Measurements from ENCODE around the gene HDAC4. TPM values are rescaled to one million over a fixed set of nuclear protein-coding genes. Genes with fewer than 3 reads are reported as not detected.

The HDAC4 gene
- total RNA-seq, 1 donor from 2014 or later, result 30.7 TPM

GRCh38 chr2:239232195-239232578 lies 168.6 kb downstream of the HDAC4 start:
- no peak for ATAC-seq
- DNase-seq (ENCODE audit: missing footprints), result no peak
- intact Hi-C loops (cut with DNase I), result no loop called here

- no peak for ATAC-seq
- no peak for DNase-seq (ENCODE audit: missing footprints)
- intact Hi-C loops (cut with DNase I), result no loop called here
These were observed 169.3 kb downstream of the HDAC4 start for GRCh38 chr2:239231231-239232194.

GRCh38 chr2:239230318-239231052 lies 170.3 kb downstream of the HDAC4 start:
- no peak for ATAC-seq

GRCh38 chr2:239229545-239230279 lies 171.1 kb downstream of the HDAC4 start:
- DNase-seq (ENCODE audit: missing footprints) (no peak), ATAC-seq (no peak)
- intact Hi-C loops (cut with DNase I), result loop anchor here (5.0 kb wide), 2 partner anchors 78 to 168 kb away; no protein-coding TSS in a partner anchor

More at GRCh38 chr2:239230318-239231052, 170.3 kb downstream of the HDAC4 start:
- intact Hi-C loops (cut with DNase I), result no loop called here
- DNase-seq (ENCODE audit: missing footprints), result no peak

- DNase-seq (ENCODE audit: missing footprints), result no peak
- ATAC-seq, result no peak
- intact Hi-C loops (cut with DNase I), result loop anchor here (5.0 kb wide), 2 partner anchors 79 to 169 kb away; no protein-coding TSS in a partner anchor
These were observed 173.0 kb downstream of the HDAC4 start for GRCh38 chr2:239227661-239228371.

DNA sequence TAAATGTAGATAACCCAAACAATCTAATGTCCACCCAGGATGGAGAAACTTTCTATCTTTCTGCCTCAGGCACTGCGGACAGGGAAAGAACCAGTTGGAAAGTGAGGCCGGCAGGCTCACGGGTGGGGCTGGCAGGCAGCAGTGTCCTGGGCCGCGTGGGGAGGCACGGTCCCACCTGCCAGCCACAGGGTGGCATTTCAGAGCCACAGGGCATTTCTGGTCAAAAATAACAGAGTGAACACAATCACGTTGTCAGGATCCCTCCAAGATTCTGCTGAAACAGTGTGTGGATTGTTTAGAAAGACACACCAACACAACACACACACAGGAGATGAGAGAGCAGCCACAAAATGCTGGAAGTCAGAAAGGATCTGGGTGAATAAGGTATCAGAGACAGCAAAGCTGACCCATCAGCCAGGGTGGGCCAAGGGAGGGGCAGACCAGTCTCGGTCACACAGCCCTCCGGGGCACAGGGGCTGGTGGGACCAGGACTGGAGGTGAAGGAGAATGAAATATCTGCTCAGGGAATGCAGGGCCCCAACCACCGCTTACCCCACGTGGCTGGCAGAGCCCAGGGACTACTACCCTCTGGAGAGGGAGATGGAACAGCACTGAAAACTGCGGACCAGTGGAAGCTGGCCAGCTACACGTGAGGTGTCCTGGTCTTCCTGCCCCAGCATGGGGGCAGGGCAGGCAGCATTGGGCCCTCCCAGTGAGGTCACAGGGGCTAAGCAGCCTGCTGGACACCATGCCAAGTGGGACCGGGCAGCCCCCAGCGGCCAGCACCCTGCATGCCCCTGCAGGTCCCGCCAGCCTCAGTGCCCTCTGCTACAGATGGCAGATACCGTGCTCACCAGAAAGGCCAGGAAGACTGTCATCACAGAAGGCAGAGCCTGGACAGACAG lies 173.9 kb downstream of the HDAC4 start:
- peak; percentile 24 for ATAC-seq
- no peak for DNase-seq (ENCODE audit: missing footprints)
- intact Hi-C loops (cut with DNase I), result loop anchor here (5.0 kb wide), 2 partner anchors 80 to 170 kb away; no protein-coding TSS in a partner anchor

GRCh38 chr2:239225871-239226561 lies 174.8 kb downstream of the HDAC4 start:
- ATAC-seq (no peak), DNase-seq (ENCODE audit: missing footprints) (no peak)
- intact Hi-C loops (cut with DNase I), result loop anchor here (5.0 kb wide), 2 partner anchors 81 to 171 kb away; no protein-coding TSS in a partner anchor

DNA sequence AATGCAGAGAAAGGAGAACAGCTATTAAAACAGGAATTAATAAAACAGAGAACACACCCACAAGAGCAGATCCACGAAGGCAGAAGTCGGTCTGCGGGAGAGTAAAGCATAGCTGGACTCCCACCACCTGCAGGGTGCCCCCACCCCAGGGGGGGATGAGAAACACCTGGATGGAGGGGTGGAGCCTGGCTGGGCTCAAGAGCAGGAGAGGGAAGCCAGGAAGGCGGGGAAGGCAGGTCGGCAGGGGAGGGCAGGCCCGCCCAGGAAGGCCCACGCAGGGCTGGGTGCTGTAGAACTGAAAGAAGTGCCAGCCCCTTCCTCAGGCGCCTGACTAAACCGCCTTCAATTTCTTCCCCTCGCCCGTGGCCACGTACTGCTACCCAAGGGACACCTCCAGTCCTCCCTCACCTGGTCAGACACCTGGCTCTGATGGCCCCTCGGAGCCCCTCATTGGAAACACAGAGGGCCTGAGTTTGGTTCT lies 175.4 kb downstream of the HDAC4 start:
- ATAC-seq (no peak), DNase-seq (ENCODE audit: missing footprints) (no peak)
- intact Hi-C loops (cut with DNase I), result loop anchor here (5.0 kb wide), 2 partner anchors 82 to 172 kb away; no protein-coding TSS in a partner anchor

GRCh38 chr2:239224955-239225354 lies 175.9 kb downstream of the HDAC4 start:
- DNase-seq (ENCODE audit: missing footprints), result no peak
- intact Hi-C loops (cut with DNase I), result loop anchor here (5.0 kb wide), 2 partner anchors 82 to 172 kb away; no protein-coding TSS in a partner anchor
- ATAC-seq, result no peak

DNA sequence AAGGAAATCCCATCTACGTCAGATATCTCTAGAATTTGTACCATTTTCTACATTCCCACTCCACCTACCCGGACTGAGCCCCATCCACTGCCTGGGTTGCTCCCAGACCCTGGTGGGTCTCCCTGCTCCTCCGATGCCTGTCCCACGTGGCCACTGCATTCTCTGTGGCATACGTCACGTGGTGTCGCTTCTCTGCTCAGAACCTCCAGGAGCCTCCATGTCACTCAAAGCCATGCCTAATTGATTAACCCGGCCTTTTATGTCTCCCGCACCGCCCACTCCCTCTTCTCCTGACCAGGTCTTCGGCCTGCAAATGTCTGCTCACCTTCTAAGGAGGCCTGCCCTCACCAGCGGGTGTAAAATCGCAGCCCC lies 176.6 kb downstream of the HDAC4 start:
- intact Hi-C loops (cut with DNase I), result no loop called here
- ATAC-seq, result no peak
- no peak for DNase-seq (ENCODE audit: missing footprints)

DNA sequence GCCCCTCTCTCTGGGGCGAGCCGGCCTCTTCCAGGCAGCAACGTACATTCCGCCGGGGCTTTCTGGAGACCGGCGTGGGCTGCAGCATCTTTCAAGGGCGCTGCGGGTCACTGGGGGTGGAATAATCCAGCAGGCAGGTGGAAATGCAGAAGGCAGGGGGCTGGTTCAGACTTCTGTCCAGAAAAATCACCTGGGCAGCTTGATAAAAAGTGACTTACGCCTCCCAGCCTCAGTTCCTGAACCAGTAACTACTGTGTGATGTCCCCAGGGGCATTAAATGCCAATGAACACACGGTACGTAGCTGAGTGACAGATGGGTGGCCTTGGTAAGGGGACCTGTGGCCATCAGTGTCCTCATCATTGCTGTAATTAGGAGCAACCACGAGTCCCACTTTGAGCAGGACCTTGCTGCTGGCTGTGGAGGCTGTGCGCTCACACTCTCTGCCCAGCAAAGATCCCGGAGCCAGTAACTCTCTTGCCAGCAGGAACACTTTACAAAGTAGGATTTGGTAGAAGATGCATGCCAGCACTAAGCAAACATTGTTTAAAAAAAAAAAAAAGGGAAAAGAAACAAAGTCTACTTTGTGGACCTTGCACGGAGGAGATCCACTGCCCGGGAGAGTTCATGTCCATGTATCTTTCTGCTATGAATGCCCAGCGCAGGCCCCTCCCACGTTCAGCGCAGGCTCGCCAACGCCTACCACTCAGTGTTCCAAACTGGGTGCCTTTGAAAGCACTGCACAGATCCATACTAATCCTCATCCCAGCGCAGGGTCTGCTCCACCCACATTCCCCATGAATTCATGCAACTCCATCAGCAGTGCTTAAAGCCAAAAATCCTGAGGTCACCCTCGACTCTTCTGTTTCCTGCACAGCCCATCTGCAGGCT lies 177.3 kb downstream of the HDAC4 start:
- ATAC-seq (peak; percentile 41), DNase-seq (ENCODE audit: missing footprints) (no peak)
- intact Hi-C loops (cut with DNase I), result no loop called here

- no peak for DNase-seq (ENCODE audit: missing footprints)
- ATAC-seq, result peak; percentile 10
- intact Hi-C loops (cut with DNase I), result no loop called here
These were observed 178.0 kb downstream of the HDAC4 start for GRCh38 chr2:239222706-239223309.

GRCh38 chr2:239222312-239222660 lies 178.5 kb downstream of the HDAC4 start:
- intact Hi-C loops (cut with DNase I), result no loop called here
- DNase-seq (ENCODE audit: missing footprints) (no peak), ATAC-seq (peak; percentile 45)

DNA sequence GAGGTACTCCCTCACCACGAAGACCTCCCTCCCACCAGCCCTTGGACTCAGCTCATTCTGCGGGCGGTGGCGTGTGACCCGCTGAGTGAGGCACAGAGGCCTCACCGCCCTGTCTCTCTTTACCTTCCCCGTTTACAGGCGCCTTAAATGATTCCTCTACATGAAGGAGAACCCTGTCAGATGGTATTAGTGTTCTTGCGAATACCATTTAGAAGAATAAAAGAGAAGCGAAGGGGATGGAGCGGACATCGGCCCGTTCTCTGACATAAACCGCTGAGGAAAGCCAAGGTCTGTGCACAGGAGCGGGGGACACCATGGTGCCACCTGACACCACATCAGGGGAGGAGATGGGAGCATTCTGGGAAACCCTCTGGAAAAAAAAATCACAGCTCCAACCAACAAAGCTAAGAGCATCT lies 179.8 kb downstream of the HDAC4 start:
- ATAC-seq (no peak), DNase-seq (ENCODE audit: missing footprints) (no peak)
- intact Hi-C loops (cut with DNase I), result no loop called here

- DNase-seq (ENCODE audit: missing footprints) (no peak), ATAC-seq (no peak)
- intact Hi-C loops (cut with DNase I), result no loop called here
These were observed 180.5 kb downstream of the HDAC4 start for GRCh38 chr2:239220341-239220740.
